ENCODE results near the gene GCHFR. TPM values are rescaled to one million over a fixed set of nuclear protein-coding genes. Genes with fewer than 3 reads are reported as not detected.

GCHFR gene
- total and polyA plus RNA-seq, 2 donors, result 33.7 to 57.0 TPM

DNA sequence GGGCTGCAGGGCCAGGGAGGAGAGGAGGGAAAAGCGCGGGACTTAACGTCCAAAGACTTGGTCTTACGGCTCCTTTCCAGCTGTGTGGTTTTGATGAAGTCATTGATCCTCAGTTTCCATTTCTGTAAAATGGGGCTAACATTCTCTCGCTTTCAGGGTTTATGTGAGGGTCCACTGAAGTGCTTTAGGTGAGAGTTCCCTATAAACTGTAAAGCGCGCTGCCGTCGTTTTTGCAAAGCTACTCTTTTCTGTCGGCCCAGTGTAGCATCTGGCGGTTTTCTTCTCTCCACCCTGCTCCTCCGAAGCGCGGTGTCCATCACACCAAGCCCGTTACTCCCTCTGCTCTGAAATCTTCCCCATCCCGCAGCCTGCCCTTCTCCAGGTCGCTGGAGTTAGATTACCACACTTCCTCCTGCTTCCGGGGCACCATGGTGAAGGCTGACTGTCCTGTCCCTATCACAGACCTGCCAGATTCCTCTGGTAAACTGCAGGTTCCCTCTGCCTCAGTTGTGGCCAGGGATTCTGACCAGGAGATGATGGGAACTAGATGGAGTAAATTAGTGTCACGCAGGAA, 44.1 kb downstream of the GCHFR start:
- Histone ChIP-seq H3K27ac (ENCODE audit: low read depth in 1 of 2, low read length in 1 of 2) (peak overlapping the region in 1 of 2 donors; percentile 12), H3K36me3 (ENCODE audit: control insufficient read depth in 2 of 2, insufficient read depth in 2 of 2, low read length in 1 of 2) (peaks cover 14 to 23% of the 10 kb centered on the region in 2 donors), H3K4me1 (ENCODE audit: control insufficient read depth in 2 of 2, insufficient read depth in 2 of 2, low read length in 2 of 2) (peaks cover 3 to 27% of the 10 kb centered on the region in 2 donors), H3K9me3 (ENCODE audit: control insufficient read depth in 2 of 2, insufficient read depth in 1 of 2, low read length in 1 of 2) (no peaks in the 10 kb centered on the region), H3K4me3 (ENCODE audit: low read length in 2 of 2) (peak overlapping the region; percentile 61 to 81), H3K27me3 (ENCODE audit: control insufficient read depth in 2 of 2, insufficient read depth in 1 of 2, low read length in 1 of 2) (no peaks in the 10 kb centered on the region)
- DNase-seq (ENCODE audit: low read depth in 6 of 9, low spot score in 9 of 9), result peak in 1 of 9 donors; percentile 6
- WGBS, result 10% methylated on average over 19 of the region's 19 CpGs

DNA sequence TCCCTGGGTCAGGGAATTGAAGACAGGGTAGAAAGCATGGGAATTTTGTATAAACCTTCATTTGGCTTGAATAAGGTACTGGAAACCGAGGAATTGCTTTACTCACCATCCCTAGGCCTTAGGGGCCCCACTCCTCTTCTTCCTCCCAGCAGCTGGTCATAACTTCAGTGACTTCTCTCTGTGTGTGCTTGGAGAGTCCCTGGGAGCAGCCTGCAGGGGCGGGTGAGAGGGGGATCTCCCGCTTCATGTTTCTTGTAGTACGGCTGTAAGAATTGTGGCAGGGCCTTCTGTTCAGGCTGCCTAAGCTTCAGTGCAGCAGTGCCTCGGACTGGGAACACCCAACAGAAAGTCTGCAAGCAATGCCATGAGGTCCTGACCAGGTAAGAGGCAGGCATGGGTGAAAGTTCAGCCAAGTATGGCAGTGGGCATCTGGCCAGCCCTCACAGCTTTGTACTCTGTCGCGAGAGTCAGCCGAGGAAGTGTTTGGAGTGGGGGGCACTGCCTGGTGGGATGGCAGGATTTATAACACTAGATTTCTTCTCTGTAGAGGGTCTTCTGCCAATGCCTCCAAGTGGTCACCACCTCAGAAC, 45.1 kb downstream of the GCHFR start:
- Histone ChIP-seq H3K36me3 (ENCODE audit: control insufficient read depth in 2 of 2, insufficient read depth in 2 of 2, low read length in 1 of 2) (peaks cover 23 to 33% of the 10 kb centered on the region in 2 donors), H3K27ac (ENCODE audit: low read depth in 1 of 2, low read length in 1 of 2) (no peak overlapping the region), H3K4me3 (ENCODE audit: low read length in 2 of 2) (no peak overlapping the region), H3K27me3 (ENCODE audit: control insufficient read depth in 2 of 2, insufficient read depth in 1 of 2, low read length in 1 of 2) (no peaks in the 10 kb centered on the region), H3K4me1 (ENCODE audit: control insufficient read depth in 2 of 2, insufficient read depth in 2 of 2, low read length in 2 of 2) (peaks cover 3 to 27% of the 10 kb centered on the region in 2 donors), H3K9me3 (ENCODE audit: control insufficient read depth in 2 of 2, insufficient read depth in 1 of 2, low read length in 1 of 2) (no peaks in the 10 kb centered on the region)
- WGBS, result 97% methylated on average over 8 of the region's 8 CpGs
- DNase-seq (ENCODE audit: low read depth in 6 of 9, low spot score in 9 of 9), result no peak

DNA sequence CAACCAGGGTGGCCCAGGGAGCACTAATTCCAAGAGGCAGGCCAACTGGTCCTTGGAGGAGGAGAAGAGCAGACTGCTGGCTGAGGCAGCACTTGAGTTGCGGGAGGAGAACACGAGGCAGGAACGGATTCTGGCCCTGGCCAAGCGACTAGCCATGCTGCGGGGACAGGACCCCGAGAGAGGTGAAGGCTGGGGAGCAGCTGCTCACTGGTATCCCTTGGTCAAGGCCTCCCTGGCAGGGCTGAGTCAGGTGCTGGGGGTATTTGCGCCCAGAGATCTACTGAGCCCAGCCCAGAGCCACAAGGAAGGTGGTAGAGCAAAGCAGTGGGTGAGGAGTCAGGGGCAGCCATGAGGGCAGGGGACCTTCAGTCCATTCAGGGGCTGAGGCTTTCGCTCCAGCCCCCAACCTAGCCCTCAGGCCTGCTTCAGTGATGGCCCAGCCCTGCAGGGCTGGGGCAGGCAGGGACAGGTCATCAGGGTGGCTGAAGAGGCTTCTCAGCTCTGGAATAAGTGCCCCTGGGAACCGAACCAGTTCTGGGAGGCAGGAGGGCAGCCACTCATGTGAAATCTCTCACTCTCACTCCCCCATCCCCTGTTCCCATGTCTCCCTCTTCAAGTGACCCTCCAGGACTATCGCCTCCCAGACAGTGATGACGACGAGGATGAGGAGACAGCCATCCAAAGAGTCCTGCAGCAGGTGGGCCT, 49.0 kb downstream of the GCHFR start:
- no peak overlapping the region for H3K27ac ChIP-seq (ENCODE audit: low read depth in 1 of 2, low read length in 1 of 2)
- H3K4me1 ChIP-seq (ENCODE audit: control insufficient read depth in 2 of 2, insufficient read depth in 2 of 2, low read length in 2 of 2), result peaks cover 3 to 15% of the 10 kb centered on the region in 2 donors
- peaks cover 29 to 40% of the 10 kb centered on the region in 2 donors for H3K36me3 ChIP-seq (ENCODE audit: control insufficient read depth in 2 of 2, insufficient read depth in 2 of 2, low read length in 1 of 2)
- H3K27me3 ChIP-seq (ENCODE audit: control insufficient read depth in 2 of 2, insufficient read depth in 1 of 2, low read length in 1 of 2), result no peaks in the 10 kb centered on the region
- H3K9me3 ChIP-seq (ENCODE audit: control insufficient read depth in 2 of 2, insufficient read depth in 1 of 2, low read length in 1 of 2), result no peaks in the 10 kb centered on the region
- H3K4me3 ChIP-seq (ENCODE audit: low read length in 2 of 2), result no peak overlapping the region
- DNase-seq (ENCODE audit: low read depth in 6 of 9, low spot score in 9 of 9), result no peak
- WGBS, result 99% methylated on average over 12 of the region's 12 CpGs

DNA sequence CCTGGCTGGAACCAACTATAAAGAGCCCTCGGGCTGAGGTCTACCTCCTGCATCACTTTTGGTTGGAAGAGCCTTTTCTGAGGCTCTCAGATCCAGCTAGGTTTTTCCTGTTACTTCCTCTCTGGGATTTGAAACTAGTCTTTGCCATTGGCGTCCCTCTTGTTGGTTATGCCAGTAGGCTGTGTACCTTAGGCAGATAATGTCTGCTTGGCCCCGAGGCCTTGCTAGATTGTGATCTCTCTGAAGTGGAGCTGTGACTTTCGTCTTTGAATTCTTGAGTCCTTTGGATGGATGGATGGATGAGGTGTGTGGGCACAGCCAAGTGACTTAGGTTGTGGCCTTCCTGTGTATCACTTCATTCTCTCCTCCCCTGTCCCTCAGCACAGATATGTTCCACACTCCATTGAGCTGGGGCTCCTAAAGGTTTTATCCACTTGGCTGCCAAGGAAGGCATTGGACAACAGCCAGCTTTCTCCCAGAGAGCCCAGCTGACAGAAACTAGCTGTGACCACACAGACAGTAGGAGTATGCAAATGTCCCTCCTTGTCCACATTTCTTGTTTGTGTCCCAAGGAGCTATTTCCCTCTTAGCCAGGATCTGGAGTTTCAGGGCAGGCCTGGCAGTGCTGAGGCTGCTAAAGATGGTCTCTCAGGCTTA, 51.3 kb downstream of the GCHFR start:
- 96% methylated on average over 4 of the region's 4 CpGs for WGBS
- H3K27me3 ChIP-seq (ENCODE audit: control insufficient read depth in 2 of 2, insufficient read depth in 1 of 2, low read length in 1 of 2), result no peaks in the 10 kb centered on the region
- H3K9me3 ChIP-seq (ENCODE audit: control insufficient read depth in 2 of 2, insufficient read depth in 1 of 2, low read length in 1 of 2), result no peaks in the 10 kb centered on the region
- H3K27ac ChIP-seq (ENCODE audit: low read depth in 1 of 2, low read length in 1 of 2), result no peak overlapping the region
- no peaks in the 10 kb centered on the region for H3K4me1 ChIP-seq (ENCODE audit: control insufficient read depth in 2 of 2, insufficient read depth in 2 of 2, low read length in 2 of 2)
- H3K4me3 ChIP-seq (ENCODE audit: low read length in 2 of 2), result no peak overlapping the region
- DNase-seq (ENCODE audit: low read depth in 6 of 9, low spot score in 9 of 9), result no peak
- peaks cover 21 to 31% of the 10 kb centered on the region in 2 donors for H3K36me3 ChIP-seq (ENCODE audit: control insufficient read depth in 2 of 2, insufficient read depth in 2 of 2, low read length in 1 of 2)

Other genes starting within 250 kb of the GCHFR start
- 21.2 TPM for gene CCDC32, start 199.0 kb upstream of the GCHFR start, total RNA-seq
- 39.2 TPM for gene CCDC32, start 199.0 kb upstream of the GCHFR start, polyA plus RNA-seq
- gene RPUSD2, start 194.8 kb upstream of the GCHFR start, total RNA-seq, result 10.7 TPM
- gene RPUSD2, start 194.8 kb upstream of the GCHFR start, polyA plus RNA-seq, result 15.2 TPM
- gene KNL1, start 169.8 kb upstream of the GCHFR start, total RNA-seq, result 25.8 TPM
- 2.4 TPM for gene KNL1, start 169.8 kb upstream of the GCHFR start, polyA plus RNA-seq
- gene RAD51, start 68.9 kb upstream of the GCHFR start, total RNA-seq, result 12.3 TPM
- gene RAD51, start 68.9 kb upstream of the GCHFR start, polyA plus RNA-seq, result 1.2 TPM
- gene RMDN3, start 8.8 kb upstream of the GCHFR start, total RNA-seq, result 15.0 TPM
- 27.0 TPM for gene RMDN3, start 8.8 kb upstream of the GCHFR start, polyA plus RNA-seq
- gene C15orf62, start 5.9 kb downstream of the GCHFR start, total RNA-seq, result 1.1 TPM
- 1.8 TPM for gene C15orf62, start 5.9 kb downstream of the GCHFR start, polyA plus RNA-seq
- 16.9 TPM for gene ZFYVE19, start 43.0 kb downstream of the GCHFR start, total RNA-seq
- gene ZFYVE19, start 43.0 kb downstream of the GCHFR start, polyA plus RNA-seq, result 43.5 TPM
- 45.0 TPM for gene DNAJC17, start 43.4 kb downstream of the GCHFR start, total RNA-seq
- gene DNAJC17, start 43.4 kb downstream of the GCHFR start, polyA plus RNA-seq, result 62.9 TPM
- 0.14 TPM for gene PPP1R14D, start 64.6 kb downstream of the GCHFR start, total RNA-seq
- 1.2 TPM for gene PPP1R14D, start 64.6 kb downstream of the GCHFR start, polyA plus RNA-seq
- 9.2 TPM for gene SPINT1, start 80.0 kb downstream of the GCHFR start, total RNA-seq
- gene SPINT1, start 80.0 kb downstream of the GCHFR start, polyA plus RNA-seq, result 33.8 TPM
- 3.4 TPM for gene RHOV, start 110.2 kb downstream of the GCHFR start, total RNA-seq
- 15.3 TPM for gene RHOV, start 110.2 kb downstream of the GCHFR start, polyA plus RNA-seq
- gene VPS18, start 130.4 kb downstream of the GCHFR start, total RNA-seq, result 12.4 TPM
- gene VPS18, start 130.4 kb downstream of the GCHFR start, polyA plus RNA-seq, result 10.3 TPM
- 5.2 TPM for gene DLL4, start 165.3 kb downstream of the GCHFR start, total RNA-seq
- 5.9 TPM for gene DLL4, start 165.3 kb downstream of the GCHFR start, polyA plus RNA-seq
- 0.47 TPM for gene CHAC1, start 189.4 kb downstream of the GCHFR start, total RNA-seq
- 1.9 TPM for gene CHAC1, start 189.4 kb downstream of the GCHFR start, polyA plus RNA-seq